ENCODE data around the gene CACNA2D3.
"Not testable (repeated sequence)": the region's sequence is repeated elsewhere in the genome, so short reads cannot be mapped to it uniquely, and the experiment has no call there.

The CACNA2D3 gene

DNA sequence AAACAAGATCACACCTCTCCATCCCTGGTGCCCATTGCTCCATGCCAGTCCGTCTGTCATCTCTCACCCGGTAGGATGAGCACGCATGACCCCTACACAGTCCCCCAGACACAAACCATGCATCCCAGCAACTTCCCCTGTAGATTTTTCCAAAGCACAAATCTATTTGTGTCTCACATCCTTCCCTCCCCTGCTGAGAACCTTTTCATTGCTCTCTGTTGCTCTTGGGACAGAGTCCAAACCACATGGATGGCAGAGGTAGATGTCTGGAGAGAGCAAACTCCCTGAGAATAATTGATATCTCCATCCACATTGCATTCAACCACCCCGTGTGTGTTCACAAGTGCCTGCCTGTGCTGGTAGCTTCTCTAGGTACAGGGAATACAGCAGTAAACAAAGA lies 835.4 kb downstream of the CACNA2D3 start:
- DNase-seq (ENCODE audit: low read depth, low spot score) = no peak

GRCh38 chr3:54960082-54960481 lies 837.7 kb downstream of the CACNA2D3 start:
- DNase-seq (ENCODE audit: low read depth, low spot score) = no peak

GRCh38 chr3:54960701-54961100 lies 838.3 kb downstream of the CACNA2D3 start:
- DNase-seq (ENCODE audit: low read depth, low spot score) = no peak

- no peak for DNase-seq (ENCODE audit: low read depth, low spot score)
Measured at GRCh38 chr3:54962200-54962599, 839.8 kb downstream of the CACNA2D3 start.

DNA sequence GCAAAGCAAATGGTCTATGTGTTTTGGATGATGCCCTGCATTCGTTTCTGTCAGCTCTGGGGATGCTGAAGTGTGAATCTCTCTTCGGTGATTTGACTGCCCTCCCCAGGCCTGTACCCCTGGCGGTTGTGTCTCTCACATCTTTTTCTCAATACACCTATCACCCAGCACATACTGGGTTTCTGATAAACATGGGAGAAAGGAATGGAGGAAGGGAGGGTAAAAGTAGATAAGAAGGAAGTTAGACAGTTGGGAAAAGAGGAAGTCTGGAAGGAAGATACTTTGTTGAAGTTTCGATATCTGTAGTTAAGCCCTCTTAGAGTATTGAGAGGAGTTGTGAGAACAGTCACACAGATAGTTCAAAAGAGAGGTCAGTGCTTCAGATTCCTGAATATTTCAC lies 841.3 kb downstream of the CACNA2D3 start:
- no peak for DNase-seq (ENCODE audit: low read depth, low spot score)

- DNase-seq (ENCODE audit: low read depth, low spot score) = no peak
Measured at GRCh38 chr3:54964081-54964480, 841.7 kb downstream of the CACNA2D3 start.

GRCh38 chr3:54965746-54966145 lies 843.4 kb downstream of the CACNA2D3 start:
- DNase-seq (ENCODE audit: low read depth, low spot score) = no peak

GRCh38 chr3:54966979-54967378 lies 844.6 kb downstream of the CACNA2D3 start:
- no peak for DNase-seq (ENCODE audit: low read depth, low spot score)

DNA sequence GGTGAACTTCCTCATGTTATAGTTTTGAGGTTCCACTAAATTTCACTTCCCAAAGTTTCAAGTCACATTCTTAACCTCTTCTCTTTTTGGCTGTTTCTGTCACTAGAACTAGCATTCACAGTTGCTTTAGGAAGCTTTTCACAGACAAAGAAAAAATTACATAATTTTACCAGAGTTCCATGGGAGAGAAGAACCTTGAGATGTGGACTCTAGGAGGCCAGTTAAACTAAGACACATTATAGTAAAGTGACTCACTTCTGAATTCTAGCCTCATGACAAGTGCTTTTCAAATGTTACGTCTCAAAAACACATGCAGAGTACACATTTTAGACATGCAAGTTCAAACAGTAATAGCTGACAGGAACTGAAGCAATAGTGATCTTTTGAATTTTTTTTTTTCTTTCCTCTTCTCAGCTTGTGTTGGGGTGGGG lies 845.4 kb downstream of the CACNA2D3 start:
- no peak for DNase-seq (ENCODE audit: low read depth, low spot score)

DNA sequence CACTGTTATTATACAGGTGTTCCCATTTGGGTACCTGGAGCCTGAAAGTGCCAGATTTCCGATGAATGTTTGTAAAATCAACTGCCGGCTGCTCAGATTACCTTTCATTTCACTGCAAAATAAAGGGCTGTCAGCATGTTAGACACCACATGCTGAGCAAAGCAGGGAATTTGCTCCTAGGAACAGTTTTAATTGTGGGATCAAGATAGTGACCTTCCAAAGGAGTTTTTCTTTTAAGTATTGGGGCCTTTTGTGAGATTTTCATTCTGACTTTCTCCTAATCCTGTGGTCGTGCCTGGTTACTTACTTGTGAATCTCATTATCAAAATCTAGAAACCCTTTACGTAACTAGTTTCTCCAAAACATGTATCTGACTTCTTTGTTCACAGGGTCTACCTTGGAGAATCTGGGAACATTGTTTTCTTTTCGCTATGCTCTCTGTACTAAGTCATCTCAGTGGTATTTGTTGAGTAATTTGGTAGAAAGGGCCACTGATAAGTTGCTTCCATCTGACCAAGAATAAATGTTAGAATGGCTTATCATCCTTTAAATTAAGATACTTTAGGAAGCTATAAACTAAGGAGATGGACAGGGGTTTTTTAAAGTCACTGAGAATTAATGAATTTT lies 846.3 kb downstream of the CACNA2D3 start:
- no peak for DNase-seq (ENCODE audit: low read depth, low spot score)

GRCh38 chr3:54969652-54970051 lies 847.3 kb downstream of the CACNA2D3 start:
- DNase-seq (ENCODE audit: low read depth, low spot score) = no peak

DNA sequence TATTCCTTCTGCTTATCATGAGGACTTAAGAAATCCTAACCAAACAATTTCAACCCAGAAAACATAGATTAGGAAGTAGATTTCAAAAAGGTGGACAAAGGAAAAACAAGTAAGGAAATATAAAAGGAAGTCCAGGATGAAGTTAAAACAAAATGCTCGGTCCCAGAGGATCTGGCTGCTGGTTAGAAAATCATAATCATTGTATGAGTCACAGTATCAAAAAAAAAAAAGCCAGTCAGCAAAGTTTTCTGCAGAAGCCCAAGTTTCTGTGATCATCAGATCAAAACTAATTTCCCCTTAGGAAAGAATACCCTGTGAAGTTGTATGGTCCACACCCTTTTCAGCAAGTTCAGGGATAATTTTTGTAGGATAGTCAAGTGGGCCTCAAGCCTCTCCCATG lies 848.5 kb downstream of the CACNA2D3 start:
- no peak for DNase-seq (ENCODE audit: low read depth, low spot score)

DNA sequence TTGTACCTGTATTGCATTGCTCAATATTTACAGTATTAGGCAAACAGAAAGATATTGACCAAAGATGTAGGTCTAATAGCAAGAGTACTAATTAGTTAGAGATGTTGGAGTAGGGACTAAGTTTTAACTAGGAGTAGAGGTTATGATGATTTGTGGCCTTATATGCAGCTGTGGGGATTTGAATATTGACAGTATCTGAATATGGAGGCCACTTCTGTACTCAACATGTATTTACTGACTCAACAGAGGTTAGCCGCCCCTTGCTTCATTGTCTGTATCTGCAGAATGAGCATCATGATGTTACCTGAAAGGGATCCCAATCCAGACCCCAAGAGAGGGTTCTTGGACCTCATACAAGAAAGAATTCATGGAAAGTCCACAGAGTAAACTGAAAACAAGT lies 855.1 kb downstream of the CACNA2D3 start:
- no peak for DNase-seq (ENCODE audit: low read depth, low spot score)

GRCh38 chr3:54977946-54978345 lies 855.6 kb downstream of the CACNA2D3 start:
- not testable (repeated sequence) for DNase-seq (ENCODE audit: low read depth, low spot score)

DNA sequence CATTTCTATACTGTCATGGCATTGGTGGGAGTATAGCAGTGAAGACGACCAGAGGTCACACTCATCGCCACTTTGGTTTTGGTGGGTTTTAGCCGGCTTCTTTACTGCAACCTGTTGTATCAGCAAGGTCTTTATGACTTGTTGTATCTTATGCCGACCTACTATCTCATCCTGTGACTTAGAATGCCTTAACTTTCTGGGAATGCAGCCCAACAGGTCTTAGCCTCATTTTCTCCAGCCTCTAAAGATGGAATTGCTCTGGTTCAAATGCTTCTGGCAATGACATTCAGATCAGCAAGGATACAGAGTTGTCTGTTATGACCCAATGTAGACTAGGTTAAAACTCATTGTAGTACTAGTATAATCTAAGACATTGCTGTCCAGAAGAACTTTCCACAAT lies 860.5 kb downstream of the CACNA2D3 start:
- DNase-seq (ENCODE audit: low read depth, low spot score) = no peak

DNA sequence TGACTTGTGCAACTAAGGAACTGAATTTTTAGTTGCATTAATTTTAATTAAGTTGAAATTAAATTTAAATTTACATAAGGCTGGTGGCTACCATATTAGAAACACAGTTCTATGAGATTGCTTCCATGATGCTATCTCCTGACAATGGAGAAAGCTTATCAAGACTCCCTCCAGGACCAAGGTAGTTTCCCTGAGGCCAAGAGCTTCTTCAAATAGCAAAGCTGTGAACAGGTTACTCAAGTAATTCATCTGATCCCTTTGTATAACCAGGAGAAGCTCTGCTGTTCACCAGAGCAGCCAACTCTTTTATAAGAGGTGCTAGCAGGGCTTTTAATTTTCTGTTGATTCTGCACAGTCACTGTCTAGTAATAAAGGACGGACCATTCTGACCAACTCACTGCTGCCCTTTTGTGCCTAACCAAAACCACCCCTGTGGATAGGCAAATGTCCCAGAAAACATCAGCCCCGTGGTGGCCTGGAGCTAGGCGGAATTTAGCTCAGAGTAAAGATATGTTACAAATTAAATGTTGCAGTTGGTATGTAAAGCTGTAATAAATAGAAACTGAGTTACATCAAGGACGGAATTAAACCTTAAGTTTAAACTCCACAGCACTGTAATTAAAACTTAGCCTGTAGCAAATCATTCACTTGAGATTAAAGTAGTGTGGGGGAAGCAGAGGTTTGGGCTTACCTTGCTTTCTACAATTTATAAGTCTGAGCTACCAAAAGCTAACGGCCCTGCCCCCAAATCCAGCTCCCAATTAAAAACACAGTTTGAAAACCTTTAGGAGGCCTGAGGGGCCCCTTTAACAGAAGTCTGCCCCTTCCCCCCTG lies 861.1 kb downstream of the CACNA2D3 start:
- no peak for DNase-seq (ENCODE audit: low read depth, low spot score)

DNA sequence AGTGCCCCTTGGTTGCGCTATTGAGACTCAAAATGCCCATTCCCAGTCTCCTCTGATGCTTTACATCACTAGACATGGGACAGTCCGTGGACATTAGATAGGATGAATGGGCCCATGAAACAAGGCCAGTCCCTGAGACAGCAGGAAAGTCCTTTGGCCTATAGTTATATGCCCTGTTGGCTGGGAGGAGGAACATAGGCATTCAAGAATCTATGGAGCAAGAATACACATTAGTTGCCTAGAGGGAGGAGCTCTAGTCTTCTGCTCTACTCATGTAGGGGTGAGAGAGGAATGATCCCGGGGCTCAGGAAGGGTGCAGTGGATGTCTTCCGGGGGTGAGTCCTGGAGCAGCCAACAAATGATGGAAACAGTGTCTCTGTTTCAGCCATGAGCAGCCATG lies 863.5 kb downstream of the CACNA2D3 start:
- no peak for DNase-seq (ENCODE audit: low read depth, low spot score)

- no peak for DNase-seq (ENCODE audit: low read depth, low spot score)
Measured at GRCh38 chr3:54986294-54986693, 863.9 kb downstream of the CACNA2D3 start.

- no peak for DNase-seq (ENCODE audit: low read depth, low spot score)
Measured at GRCh38 chr3:54987719-54988118, 865.4 kb downstream of the CACNA2D3 start.

- DNase-seq (ENCODE audit: low read depth, low spot score) = no peak
Measured at GRCh38 chr3:54988302-54988837, 866.0 kb downstream of the CACNA2D3 start.

DNA sequence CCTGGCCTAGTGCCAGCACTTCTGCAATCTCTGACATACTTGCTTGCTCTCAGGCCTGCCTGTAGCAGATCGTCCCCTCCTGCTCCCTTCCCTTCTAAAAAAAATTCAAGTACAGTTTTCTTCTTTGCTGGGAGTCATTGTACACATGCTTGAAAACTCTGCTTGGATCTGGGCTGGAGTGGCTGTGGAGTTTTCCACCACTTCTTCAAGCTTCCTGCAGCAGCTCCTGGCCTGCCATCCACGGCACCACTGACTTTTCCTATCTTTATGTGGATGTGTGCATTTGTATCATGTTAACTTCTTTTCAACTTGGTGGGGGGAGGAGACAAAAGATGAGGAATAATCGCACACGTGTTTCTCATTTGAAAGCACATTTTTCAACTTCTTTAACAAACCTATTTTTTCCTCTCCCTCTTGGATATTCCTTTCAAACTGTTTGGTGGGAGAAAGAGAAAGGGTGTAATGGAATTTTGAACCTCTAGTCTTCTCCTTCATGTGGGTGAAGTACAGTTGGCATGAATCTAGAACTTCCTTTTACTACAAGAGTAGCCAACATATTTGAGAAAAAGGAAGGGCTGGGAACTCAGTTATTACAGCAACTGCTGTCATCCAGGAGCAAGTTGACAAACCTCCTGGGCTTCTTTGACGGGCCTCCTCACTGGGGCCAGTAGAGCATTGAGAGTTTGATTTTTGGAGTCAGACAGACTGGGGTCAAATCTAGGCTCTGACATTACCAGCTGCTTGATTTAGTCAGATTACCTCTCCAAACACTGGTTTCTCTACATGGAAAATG lies 866.7 kb downstream of the CACNA2D3 start:
- no peak for DNase-seq (ENCODE audit: low read depth, low spot score)

GRCh38 chr3:54994111-54994513 lies 871.8 kb downstream of the CACNA2D3 start:
- DNase-seq (ENCODE audit: low read depth, low spot score) = no peak
